ENCODE data around the gene FSD1.

The FSD1 gene

GRCh38 chr19:4319067-4319718, 14.8 kb downstream of the FSD1 start:
- H3K4me3 ChIP-seq (replicated peaks in 1 of 2; ENCODE audit: low read depth in 2 of 2, low read length in 2 of 2), result no peak overlapping the region
- no peak for DNase-seq (ENCODE audit: low read depth in 2 of 2)

GRCh38 chr19:4320419-4320818, 16.0 kb downstream of the FSD1 start:
- DNase-seq (ENCODE audit: low read depth in 2 of 2), result no peak
- TF ChIP-seq CTCF (IDR thresholded peaks at IDR 0.05; ENCODE audit: low read depth, low read length), result no peak
- H3K4me3 ChIP-seq (replicated peaks in 1 of 2; ENCODE audit: low read depth in 2 of 2, low read length in 2 of 2), result no peak overlapping the region

More at GRCh38 chr19:4319067-4319718, 14.8 kb downstream of the FSD1 start:
- TF ChIP-seq CTCF (IDR thresholded peaks at IDR 0.05; ENCODE audit: low read depth, low read length), result no peak

- no peak for DNase-seq (ENCODE audit: low read depth in 2 of 2)
- TF ChIP-seq CTCF (IDR thresholded peaks at IDR 0.05; ENCODE audit: low read depth, low read length), result no peak
- H3K4me3 ChIP-seq (replicated peaks in 1 of 2; ENCODE audit: low read depth in 2 of 2, low read length in 2 of 2), result no peak overlapping the region
Observed at GRCh38 chr19:4322942-4323665, 18.7 kb downstream of the FSD1 start.

GRCh38 chr19:4323692-4324091, 19.3 kb downstream of the FSD1 start:
- no peak for TF ChIP-seq CTCF (IDR thresholded peaks at IDR 0.05; ENCODE audit: low read depth, low read length)
- DNase-seq (ENCODE audit: low read depth in 2 of 2), result no peak
- H3K4me3 ChIP-seq (replicated peaks in 1 of 2; ENCODE audit: low read depth in 2 of 2, low read length in 2 of 2), result no peak overlapping the region

GRCh38 chr19:4324228-4324627, 19.8 kb downstream of the FSD1 start:
- DNase-seq (ENCODE audit: low read depth in 2 of 2), result no peak
- no peak overlapping the region for H3K4me3 ChIP-seq (replicated peaks in 1 of 2; ENCODE audit: low read depth in 2 of 2, low read length in 2 of 2)
- no peak for TF ChIP-seq CTCF (IDR thresholded peaks at IDR 0.05; ENCODE audit: low read depth, low read length)

- no peak overlapping the region for H3K4me3 ChIP-seq (replicated peaks in 1 of 2; ENCODE audit: low read depth in 2 of 2, low read length in 2 of 2)
- DNase-seq (ENCODE audit: low read depth in 2 of 2), result no peak
- no peak for TF ChIP-seq CTCF (IDR thresholded peaks at IDR 0.05; ENCODE audit: low read depth, low read length)
Observed at GRCh38 chr19:4326215-4326836, 21.9 kb downstream of the FSD1 start.
